A673 (cell line): ENCODE results near the gene KCNK3. TPM values are rescaled to one million over a fixed set of nuclear protein-coding genes. Genes with fewer than 3 reads are reported as not detected.

Experiments used
- Bru-seq: library from RNA; stranded (reverse); fragments of 400-500 nt; gene quantifications from one replicate; lab custom pipeline; 2021; lab: Mats Ljungman, UMichigan
- BruChase-seq, 2 experiments: library from RNA; stranded (reverse); fragments of 400-500 nt; gene quantifications; one replicate each; lab custom pipeline; 2021; lab: Mats Ljungman, UMichigan
- BruUV-seq: library from RNA; stranded (reverse); fragments of 400-500 nt; replicated peaks from 2 replicates; lab custom pipeline; 2021; lab: Mats Ljungman, UMichigan
- CTCF ChIA-PET: fragments of 300-600 bp; sonication (Branson Sonifier 250); formaldehyde crosslinking; loops from one replicate; lab custom pipeline; 2022; ENCODE audit warnings: antibody characterized with exemption; lab: Charles Lee
- POLR2A ChIA-PET: fragments of 300-600 bp; sonication (Branson Sonifier 250); formaldehyde crosslinking; loops from one replicate; lab custom pipeline; 2022; ENCODE audit warnings: antibody characterized with exemption; ENCODE audit not compliant: low non-redundant PET; lab: Charles Lee
- DNase-seq: peaks from one replicate; pipeline ENCODE4 v3.0.0-alpha.2; 2015; ENCODE audit warnings: low spot score
- H3K27ac ChIP-seq: fragments of 200-600 bp; sonication (generic); 2 replicates; pipeline ENCODE4 v1.5.1; 2016; ENCODE audit warnings: mixed run types, low read depth, mild to moderate bottlenecking, mixed read lengths, antibody characterized with exemption, low read length; ENCODE audit not compliant: poor library complexity, severe bottlenecking
- H3K27me3 ChIP-seq: fragments of 200-600 bp; sonication (generic); replicated peaks from 2 replicates; pipeline ENCODE4 v1.6.1; 2017; ENCODE audit warnings: mixed run types, low read depth, mild to moderate bottlenecking, mixed read lengths, antibody characterized with exemption, low read length; ENCODE audit not compliant: insufficient read depth, poor library complexity
- H3K36me3 ChIP-seq: fragments of 200-600 bp; sonication (generic); 2 replicates; pipeline ENCODE4 v1.6.1; 2016; ENCODE audit warnings: mixed run types, mild to moderate bottlenecking, mixed read lengths, antibody characterized with exemption, low read length; ENCODE audit not compliant: insufficient read depth, poor library complexity, severe bottlenecking
- H3K4me1 ChIP-seq: fragments of 200-600 bp; sonication (generic); 2 replicates; pipeline ENCODE4 v1.6.1; 2017; ENCODE audit warnings: mixed run types, mild to moderate bottlenecking, mixed read lengths, antibody characterized with exemption, low read length; ENCODE audit not compliant: insufficient read depth, poor library complexity, severe bottlenecking
- H3K4me3 ChIP-seq: fragments of 200-600 bp; sonication (generic); 2 replicates; pipeline ENCODE4 v1.5.1; 2016; ENCODE audit warnings: low read depth, mixed run types, mild to moderate bottlenecking, mixed read lengths, low read length; ENCODE audit not compliant: poor library complexity, severe bottlenecking
- H3K9me3 ChIP-seq: fragments of 200-600 bp; sonication (generic); 2 replicates; pipeline ENCODE4 v1.6.1; 2016; ENCODE audit warnings: mixed run types, low read depth, mild to moderate bottlenecking, mixed read lengths, antibody characterized with exemption, low read length; ENCODE audit not compliant: poor library complexity, severe bottlenecking
- CTCF ChIP-seq: fragments of 300-800, 200-600 bp; sonication (generic); conservative IDR thresholded peaks from 2 replicates; pipeline ENCODE4 v1.5.1; 2017; ENCODE audit warnings: low read depth, mild to moderate bottlenecking, antibody characterized with exemption, low read length, moderate library complexity, mixed read lengths
- EZH2 ChIP-seq: fragments of 200-600 bp; sonication (generic); IDR thresholded peaks from 2 replicates; pipeline ENCODE4 v1.6.1; 2017; ENCODE audit warnings: borderline replicate concordance, low read depth, mild to moderate bottlenecking, mixed read lengths, antibody characterized with exemption, low read length; ENCODE audit not compliant: poor library complexity, severe bottlenecking
- intact Hi-C: fragments of 100-400 bp; cut with micrococcal nuclease; formaldehyde crosslinking; loops from one replicate; pipeline ENCODE4 v1.10.0; 2022; ENCODE audit not compliant: unreplicated experiment
- long read RNA-seq: library from polyadenylated mRNA; stranded (forward); transcript quantifications from one replicate; pipeline ENCODE4 v2.0.0, GENCODE V29; 2022
- total RNA-seq: library from RNA; stranded (reverse); gene quantifications from 2 replicates; pipeline ENCODE4 v1.2.3, GENCODE V29; 2021

KCNK3 gene
- total RNA-seq (0.13 and 0.31 TPM in 2 replicates), Bru-seq, nascent RNA (percentile 2 among the genes with signal in this experiment), BruChase-seq, experiment 1, labeled RNA remaining after a 2-hour chase (percentile 10 among the genes with signal in this experiment), BruChase-seq, experiment 2, labeled RNA remaining after a 6-hour chase (percentile 16 among the genes with signal in this experiment)
- long read RNA-seq, full-length matches to known transcripts = 1 of 2 reads
- long read RNA-seq, partial matches to known transcripts = 0 of 2 reads
- long read RNA-seq, other reads (novel, unspliced or antisense) = 1 of 2 reads

- TF ChIP-seq CTCF = no peak
- TF ChIP-seq EZH2 = no peak
- BruUV-seq = no TSS peak
- no peaks in the 10 kb centered on the region for H3K36me3 ChIP-seq
These were observed at the start of gene KCNK3 for GRCh38 chr2:26692279-26692896. Gene KCNK3, plus strand, starts transcription at chr2:26692722. Its CDS starts 154 bp downstream, at chr2:26692876.

GRCh38 chr2:26644188-26644835 is 48.2 kb upstream of the KCNK3 start:
- no peak overlapping the region for H3K4me3 ChIP-seq
- DNase-seq = no peak

More at GRCh38 chr2:26692279-26692896, at the start of gene KCNK3:
- intact Hi-C loops = no loop called here
- Histone ChIP-seq H3K4me1 (no peaks in the 10 kb centered on the region), H3K9me3 (no peaks in the 10 kb centered on the region), H3K27ac (no peak within 1 kb of the TSS), H3K27me3 (peaks cover 52% of the 10 kb centered on the region), H3K4me3 (peak within 1 kb of the TSS; percentile 25)
- ChIA-PET CTCF (no interaction called here), POLR2A (interaction anchor here (0.8 kb wide), 1 partner anchor 214 kb away, joined by 14 read pairs; no protein-coding TSS in a partner anchor)
- DNase-seq = peak; percentile 69

More at GRCh38 chr2:26644188-26644835, 48.2 kb upstream of the KCNK3 start:
- TF ChIP-seq EZH2 (no peak), CTCF (no peak)
- intact Hi-C loops = no loop called here
- no TSS peak for BruUV-seq
- POLR2A ChIA-PET = no interaction called here
- Histone ChIP-seq H3K27ac (no peak overlapping the region), H3K4me1 (peaks cover 3% of the 10 kb centered on the region), H3K36me3 (no peaks in the 10 kb centered on the region), H3K27me3 (no peaks in the 10 kb centered on the region), H3K9me3 (no peaks in the 10 kb centered on the region)
- CTCF ChIA-PET = no interaction called here
